ENCODE measurements around the gene GLB1L3. TPM values are rescaled to one million over a fixed set of nuclear protein-coding genes. Genes with fewer than 3 reads are reported as not detected.

GLB1L3 gene
- polyA plus RNA-seq, 12 donors, result 0.05 to 0.25 (median 0.07) TPM; not detected in 7

GRCh38 chr11:134362192-134362901 is 86.2 kb downstream of the GLB1L3 start:
- DNase-seq, result no peak

- no peak for DNase-seq
Measured at GRCh38 chr11:134363161-134363560, 87.0 kb downstream of the GLB1L3 start.

GRCh38 chr11:134363592-134363991 is 87.4 kb downstream of the GLB1L3 start:
- no peak for DNase-seq

GRCh38 chr11:134364261-134364660 is 88.1 kb downstream of the GLB1L3 start:
- no peak for DNase-seq

GRCh38 chr11:134365011-134365925 is 89.1 kb downstream of the GLB1L3 start:
- DNase-seq, result no peak

GRCh38 chr11:134366254-134366653 is 90.1 kb downstream of the GLB1L3 start:
- no peak for DNase-seq

GRCh38 chr11:134367781-134368180 is 91.6 kb downstream of the GLB1L3 start:
- DNase-seq, result no peak

Other genes with a start within 250 kb of the GLB1L3 start
- gene JAM3, start 207.3 kb upstream of the GLB1L3 start, polyA plus RNA-seq (ENCODE audit: insufficient read length in 12 of 12), result 100 to 1,000 TPM in 10 of 12 donors, 10 to 100 TPM in 2; 86.8 to 171 (median 126) TPM
- 10 to 100 TPM in 11 of 12 donors, not detected in 1; 10.3 to 25.8 (median 18.5) TPM for gene NCAPD3, start 52.4 kb upstream of the GLB1L3 start, polyA plus RNA-seq (ENCODE audit: insufficient read length in 12 of 12)
- 10 to 100 TPM in 11 of 12 donors, not detected in 1; 27.2 to 44.1 (median 31.9) TPM for gene VPS26B, start 51.7 kb upstream of the GLB1L3 start, polyA plus RNA-seq (ENCODE audit: insufficient read length in 12 of 12)
- gene THYN1, start 23.0 kb upstream of the GLB1L3 start, polyA plus RNA-seq (ENCODE audit: insufficient read length in 12 of 12), result 10 to 100 TPM in 11 of 12 donors, not detected in 1; 27.9 to 45.0 (median 34.3) TPM
- gene ACAD8, start 22.8 kb upstream of the GLB1L3 start, polyA plus RNA-seq (ENCODE audit: insufficient read length in 12 of 12), result 10 to 100 TPM in 11 of 12 donors, not detected in 1; 18.3 to 28.3 (median 20.8) TPM
- gene GLB1L2, start 55.6 kb downstream of the GLB1L3 start, polyA plus RNA-seq (ENCODE audit: insufficient read length in 12 of 12), result 1 to 10 TPM in 2 of 12 donors, under 1 TPM in 8, not detected in 2; 0.45 to 1.4 (median 0.70) TPM
- gene B3GAT1, start 135.9 kb downstream of the GLB1L3 start, polyA plus RNA-seq (ENCODE audit: insufficient read length in 12 of 12), result under 1 TPM in 10 of 12 donors, not detected in 2; 0.11 to 0.80 (median 0.33) TPM

Data from muscle of arm (tissue), 12 donors.